Stimulated activated CD8-positive, alpha-beta memory T cell treated with anti-CD3 and anti-CD28 coated beads, Interleukin-12 subunit alpha, Interleukin-12 subunit beta, amount 100 ng/mL, for 24 hours (primary cell): ENCODE data around the gene SLC30A9.

ENCODE experiments used
- DNase-seq: peaks from one replicate; pipeline ENCODE4 v3.0.0-alpha.2; 2020; ENCODE audit errors: extremely low read depth

SLC30A9 gene

DNA sequence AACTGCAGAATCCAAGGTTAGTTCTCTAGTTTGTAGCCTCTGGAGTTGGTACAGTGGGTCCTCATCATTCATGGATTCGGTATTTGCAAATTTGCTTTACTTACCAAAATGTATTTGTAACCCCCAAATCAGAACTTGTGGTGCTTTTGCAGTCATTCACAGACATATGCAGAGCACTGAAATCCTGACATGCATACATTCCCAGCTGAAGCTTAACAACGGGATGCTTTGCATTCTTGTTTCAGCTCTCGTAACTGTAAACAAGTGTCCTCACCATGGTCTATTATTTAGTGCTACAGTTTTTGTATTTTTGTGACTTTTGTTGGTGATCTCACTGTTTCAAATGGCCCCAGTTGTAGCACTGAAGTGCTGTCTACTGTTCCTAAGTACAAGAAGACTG lies 146.0 kb downstream of the SLC30A9 start:
- DNase-seq = no peak
